Keratinocyte (primary cell): ENCODE results near the gene EVI5. TPM values are rescaled to one million over a fixed set of nuclear protein-coding genes. Genes with fewer than 3 reads are reported as not detected.

Source experiments
- DNase-seq: peaks from one replicate; pipeline ENCODE4 v3.0.0-alpha.2; 2011; ENCODE audit warnings: low read depth, missing footprints, low spot score
- FAIRE-seq: peaks from 2 replicates; lab custom pipeline; 2011; peaks lifted over from hg19 to GRCh38; lab: Jason Lieb, UNC
- H2AFZ ChIP-seq: 2 replicates; pipeline ENCODE4 v1.6.0; 2012; ENCODE audit warnings: low read length, control low read depth, inconsistent platforms; ENCODE audit not compliant: control insufficient read depth
- H3K27ac ChIP-seq: 2 replicates; pipeline ENCODE4 v1.5.1; 2011; ENCODE audit warnings: low read length; ENCODE audit not compliant: control insufficient read depth, insufficient read depth
- H3K27me3 ChIP-seq: 3 replicates; pipeline ENCODE4 v1.6.0; 2011; ENCODE audit warnings: low read length; ENCODE audit not compliant: control insufficient read depth, insufficient read depth; ENCODE audit errors: extremely low read depth
- H3K36me3 ChIP-seq, 2 experiments: 2 replicates in 1 of 2; 3 replicates in 1 of 2; pipeline ENCODE4 v1.5.1; 2011; ENCODE audit warnings: low read length in 2 of 2, mild to moderate bottlenecking in 1 of 2; ENCODE audit not compliant: control insufficient read depth in 2 of 2, insufficient read depth in 2 of 2; ENCODE audit errors: extremely low read depth in 1 of 2
- H3K4me1 ChIP-seq: 3 replicates; pipeline ENCODE4 v1.5.1; 2011; ENCODE audit warnings: low read length; ENCODE audit not compliant: control insufficient read depth, insufficient read depth; ENCODE audit errors: extremely low read depth
- H3K4me2 ChIP-seq: 3 replicates; pipeline ENCODE4 v1.6.0; 2011; ENCODE audit warnings: low read depth, low read length; ENCODE audit not compliant: control insufficient read depth, insufficient read depth; ENCODE audit errors: extremely low read depth
- H3K4me3 ChIP-seq, 3 experiments: fragments of 200-600 bp in 1 of 3; sonication (generic) in 1 of 3; 2 replicates in 2 of 3; 3 replicates in 1 of 3; pipeline ENCODE4 v1.5.1; 2011 to 2016; ENCODE audit warnings: low read length in 3 of 3, mild to moderate bottlenecking in 3 of 3, control low read depth in 2 of 3, inconsistent platforms in 1 of 3, low read depth in 1 of 3, mixed read lengths in 1 of 3, mixed run types in 1 of 3, moderate library complexity in 1 of 3; ENCODE audit not compliant: control insufficient read depth in 2 of 3, insufficient read depth in 2 of 3; ENCODE audit errors: extremely low read depth in 1 of 3
- H3K79me2 ChIP-seq: 2 replicates; pipeline ENCODE4 v1.6.0; 2012; ENCODE audit warnings: low read length; ENCODE audit not compliant: control insufficient read depth, insufficient read depth
- H3K9ac ChIP-seq: 3 replicates; pipeline ENCODE4 v1.6.0; 2011; ENCODE audit warnings: low read length; ENCODE audit not compliant: control insufficient read depth, insufficient read depth; ENCODE audit errors: extremely low read depth
- H3K9me1 ChIP-seq: 3 replicates; pipeline ENCODE4 v1.6.0; 2011; ENCODE audit warnings: low read length; ENCODE audit not compliant: control insufficient read depth, insufficient read depth; ENCODE audit errors: extremely low read depth
- H3K9me3 ChIP-seq: 2 replicates; pipeline ENCODE4 v1.5.1; 2012; ENCODE audit warnings: low read depth, low read length; ENCODE audit not compliant: control insufficient read depth
- H4K20me1 ChIP-seq: 3 replicates; pipeline ENCODE4 v1.6.0; 2011; ENCODE audit warnings: low read length; ENCODE audit not compliant: control insufficient read depth, insufficient read depth; ENCODE audit errors: extremely low read depth
- EZH2 ChIP-seq: IDR thresholded peaks from one replicate; pipeline ENCODE4 v1.6.1; 2012; ENCODE audit warnings: inconsistent platforms, mild to moderate bottlenecking, low read length, moderate library complexity
- dilution Hi-C: fragments of 300-500 bp; cut with MboI; formaldehyde crosslinking; loops from one replicate; pipeline ENCODE4 v1.7.0; 2020; ENCODE audit warnings: low sequenced_read_pairs; ENCODE audit not compliant: extremely low pct_ligation_motif_present
- polyA plus RNA-seq, 5 experiments: library from polyadenylated mRNA; depleted of rRNA in 3 of 5; stranded (reverse) in 3 of 5; stranded (forward) in 1 of 5; unstranded in 1 of 5; fragments of >200 nt; gene quantifications; 1 replicate in 1 of 5; 2 replicates in 3 of 5; 3 replicates in 1 of 5; pipeline versions ENCODE4 v1.2.1 to v1.2.3, GENCODE V29; 2011 to 2012; ENCODE audit warnings: missing spikeins in 2 of 5, low read depth in 1 of 5, low replicate concordance in 1 of 5
- TF ChIP-seq, protein P1 (sequence below), 3 experiments: IDR thresholded peaks in 1 of 3; conservative IDR thresholded peaks in 1 of 3; optimal IDR thresholded peaks in 1 of 3; 2 replicates in 2 of 3; 3 replicates in 1 of 3; pipeline versions ENCODE3 to v1.5.1; 2011; ENCODE audit warnings: low read length in 3 of 3, mild to moderate bottlenecking in 3 of 3, moderate library complexity in 2 of 3, control low read depth in 1 of 3, inconsistent platforms in 1 of 3; ENCODE audit not compliant: insufficient read depth in 2 of 3; ENCODE audit errors: extremely low read depth in 1 of 3

EVI5 gene
- polyA plus RNA-seq, 1 donor (not counting 4 experiments of a cell fraction or from before 2014, with no cell fraction given), result 23.2 TPM

- TF ChIP-seq, protein P1, sequence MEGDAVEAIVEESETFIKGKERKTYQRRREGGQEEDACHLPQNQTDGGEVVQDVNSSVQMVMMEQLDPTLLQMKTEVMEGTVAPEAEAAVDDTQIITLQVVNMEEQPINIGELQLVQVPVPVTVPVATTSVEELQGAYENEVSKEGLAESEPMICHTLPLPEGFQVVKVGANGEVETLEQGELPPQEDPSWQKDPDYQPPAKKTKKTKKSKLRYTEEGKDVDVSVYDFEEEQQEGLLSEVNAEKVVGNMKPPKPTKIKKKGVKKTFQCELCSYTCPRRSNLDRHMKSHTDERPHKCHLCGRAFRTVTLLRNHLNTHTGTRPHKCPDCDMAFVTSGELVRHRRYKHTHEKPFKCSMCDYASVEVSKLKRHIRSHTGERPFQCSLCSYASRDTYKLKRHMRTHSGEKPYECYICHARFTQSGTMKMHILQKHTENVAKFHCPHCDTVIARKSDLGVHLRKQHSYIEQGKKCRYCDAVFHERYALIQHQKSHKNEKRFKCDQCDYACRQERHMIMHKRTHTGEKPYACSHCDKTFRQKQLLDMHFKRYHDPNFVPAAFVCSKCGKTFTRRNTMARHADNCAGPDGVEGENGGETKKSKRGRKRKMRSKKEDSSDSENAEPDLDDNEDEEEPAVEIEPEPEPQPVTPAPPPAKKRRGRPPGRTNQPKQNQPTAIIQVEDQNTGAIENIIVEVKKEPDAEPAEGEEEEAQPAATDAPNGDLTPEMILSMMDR (optimal IDR thresholded peaks at IDR 0.05 in 1 of 3, IDR thresholded peaks at IDR 0.05 in 1 of 3, conservative IDR thresholded peaks at IDR 0.05 in 1 of 3; ENCODE audit: extremely low read depth in 1 of 3, insufficient read depth in 2 of 3, low read length in 3 of 3), result no peak
- no peak for TF ChIP-seq EZH2
- H3K4me2 ChIP-seq, result no peak overlapping the region
- H3K27ac ChIP-seq, result no peak overlapping the region
- no peak overlapping the region for H3K4me3 ChIP-seq
- no peak overlapping the region for H2AFZ ChIP-seq
- peaks cover 8% of the 10 kb centered on the region for H4K20me1 ChIP-seq
- no peaks in the 10 kb centered on the region for H3K79me2 ChIP-seq
- no peaks in the 10 kb centered on the region for H3K9me1 ChIP-seq
- H3K4me1 ChIP-seq, result peaks cover 14% of the 10 kb centered on the region
- no peaks in the 10 kb centered on the region for H3K36me3 ChIP-seq
- dilution Hi-C loops, result no loop called here
- no peak overlapping the region for H3K9ac ChIP-seq
- no peaks in the 10 kb centered on the region for H3K9me3 ChIP-seq
- FAIRE-seq, result no peak
- peaks cover 51% of the 10 kb centered on the region for H3K27me3 ChIP-seq
- DNase-seq, result no peak
Observed at GRCh38 chr1:92488832-92489231, 296.1 kb downstream of the EVI5 start.

DNA sequence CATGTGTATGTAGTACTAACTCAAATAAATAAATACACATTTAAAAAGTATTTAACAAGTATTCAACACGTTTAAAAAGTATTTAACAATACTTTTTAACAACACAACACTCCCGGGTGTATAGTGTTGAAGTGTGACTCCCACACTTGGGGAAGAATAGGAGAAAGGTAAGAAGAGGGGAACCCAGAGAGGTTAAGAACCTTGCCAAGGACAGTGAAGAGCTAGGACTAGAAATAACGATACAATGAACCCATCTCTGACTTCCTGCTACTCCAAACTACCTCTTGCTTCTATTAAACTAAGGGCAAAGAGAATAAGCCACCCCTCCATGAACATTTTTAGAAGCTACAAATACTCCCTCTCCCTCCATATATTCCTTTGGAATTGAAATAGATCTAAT, 296.5 kb downstream of the EVI5 start:
- H3K9ac ChIP-seq, result no peak overlapping the region
- H4K20me1 ChIP-seq, result peaks cover 8% of the 10 kb centered on the region
- H3K4me1 ChIP-seq, result peaks cover 17% of the 10 kb centered on the region
- no peaks in the 10 kb centered on the region for H3K36me3 ChIP-seq
- DNase-seq (no peak), FAIRE-seq (no peak)
- no peak for TF ChIP-seq EZH2
- TF ChIP-seq, protein P1 (optimal IDR thresholded peaks at IDR 0.05 in 1 of 3, IDR thresholded peaks at IDR 0.05 in 1 of 3, conservative IDR thresholded peaks at IDR 0.05 in 1 of 3; ENCODE audit: extremely low read depth in 1 of 3, insufficient read depth in 2 of 3, low read length in 3 of 3), result no peak
- dilution Hi-C loops, result no loop called here
- H3K79me2 ChIP-seq, result no peaks in the 10 kb centered on the region
- no peaks in the 10 kb centered on the region for H3K9me3 ChIP-seq
- H3K9me1 ChIP-seq, result no peaks in the 10 kb centered on the region
- H2AFZ ChIP-seq, result no peak overlapping the region
- peaks cover 55% of the 10 kb centered on the region for H3K27me3 ChIP-seq
- H3K4me3 ChIP-seq, result no peak overlapping the region
- no peak overlapping the region for H3K27ac ChIP-seq
- no peak overlapping the region for H3K4me2 ChIP-seq
